Measurements from ENCODE around the gene DLGAP4.

Gene DLGAP4

GRCh38 chr20:36493801-36494114 lies 187.6 kb downstream of the DLGAP4 start:
- no peak for TF ChIP-seq CTCF (conservative IDR thresholded peaks at IDR 0.05; ENCODE audit: control insufficient read depth, insufficient read depth, low read depth, low read length)
- no peak overlapping the region for H3K4me3 ChIP-seq (ENCODE audit: control insufficient read depth, low read depth, low read length)
- peak; percentile 92 for DNase-seq (ENCODE audit: low read depth)

- no peak for TF ChIP-seq CTCF (conservative IDR thresholded peaks at IDR 0.05; ENCODE audit: control insufficient read depth, insufficient read depth, low read depth, low read length)
- no peak for DNase-seq (ENCODE audit: low read depth)
- no peak overlapping the region for H3K4me3 ChIP-seq (ENCODE audit: control insufficient read depth, low read depth, low read length)
Measured at GRCh38 chr20:36496707-36497669, 190.8 kb downstream of the DLGAP4 start.

GRCh38 chr20:36497856-36498255 lies 191.7 kb downstream of the DLGAP4 start:
- TF ChIP-seq CTCF (conservative IDR thresholded peaks at IDR 0.05; ENCODE audit: control insufficient read depth, insufficient read depth, low read depth, low read length): no peak
- DNase-seq (ENCODE audit: low read depth): no peak
- no peak overlapping the region for H3K4me3 ChIP-seq (ENCODE audit: control insufficient read depth, low read depth, low read length)

GRCh38 chr20:36498386-36499179 lies 192.4 kb downstream of the DLGAP4 start:
- no peak overlapping the region for H3K4me3 ChIP-seq (ENCODE audit: control insufficient read depth, low read depth, low read length)
- no peak for DNase-seq (ENCODE audit: low read depth)
- no peak for TF ChIP-seq CTCF (conservative IDR thresholded peaks at IDR 0.05; ENCODE audit: control insufficient read depth, insufficient read depth, low read depth, low read length)

- H3K4me3 ChIP-seq (ENCODE audit: control insufficient read depth, low read depth, low read length): no peak overlapping the region
- no peak for DNase-seq (ENCODE audit: low read depth)
- no peak for TF ChIP-seq CTCF (conservative IDR thresholded peaks at IDR 0.05; ENCODE audit: control insufficient read depth, insufficient read depth, low read depth, low read length)
Measured at GRCh38 chr20:36499211-36499610, 193.1 kb downstream of the DLGAP4 start.

- peak; percentile 40 for DNase-seq (ENCODE audit: low read depth)
- no peak overlapping the region for H3K4me3 ChIP-seq (ENCODE audit: control insufficient read depth, low read depth, low read length)
- no peak for TF ChIP-seq CTCF (conservative IDR thresholded peaks at IDR 0.05; ENCODE audit: control insufficient read depth, insufficient read depth, low read depth, low read length)
Measured at GRCh38 chr20:36499723-36500501, 193.8 kb downstream of the DLGAP4 start.
